Endothelial cell of umbilical vein (primary cell): ENCODE measurements around the gene PDLIM5. TPM values are rescaled to one million over a fixed set of nuclear protein-coding genes. Genes with fewer than 3 reads are reported as not detected.

Experiments used
- BruUV-seq: library from RNA; stranded (reverse); fragments of 400-500 nt; replicated peaks from 2 replicates; lab custom pipeline; 2021; lab: Mats Ljungman, UMichigan
- CTCF ChIA-PET: fragments of 300-600, 350-600 bp; sonication (Branson Sonifier 250); formaldehyde crosslinking; loops from one replicate; lab custom pipeline; 2021; ENCODE audit warnings: antibody characterized with exemption, inconsistent platforms; lab: Charles Lee
- POLR2A ChIA-PET: fragments of 300-600, 350-600 bp; sonication (Branson Sonifier 250); formaldehyde crosslinking; loops from one replicate; lab custom pipeline; 2021; ENCODE audit warnings: antibody characterized with exemption, inconsistent platforms; lab: Charles Lee
- DNase-seq: peaks from one replicate; pipeline ENCODE4 v3.0.0-alpha.2; 2011; ENCODE audit warnings: low read depth, low spot score
- FAIRE-seq: peaks from 2 replicates; lab custom pipeline; 2011; peaks lifted over from hg19 to GRCh38; lab: Jason Lieb, UNC
- H2AFZ ChIP-seq: 2 replicates; pipeline ENCODE4 v1.6.0; 2012; ENCODE audit warnings: low read depth, low read length, control low read depth, inconsistent platforms
- H3K27ac ChIP-seq: 2 replicates; pipeline ENCODE4 v1.5.1; 2011; ENCODE audit warnings: low read depth, mild to moderate bottlenecking, control low read depth, low read length, moderate library complexity; ENCODE audit not compliant: insufficient read depth
- H3K27me3 ChIP-seq, 2 experiments: 2 replicates each; pipeline versions ENCODE4 v1.6.0 to v1.6.1; 2011; ENCODE audit warnings: low read length in 2 of 2, mixed read lengths in 1 of 2; ENCODE audit not compliant: control insufficient read depth in 2 of 2, insufficient read depth in 2 of 2
- H3K36me3 ChIP-seq, 2 experiments: 2 replicates in 1 of 2; 3 replicates in 1 of 2; pipeline ENCODE4 v1.5.1; 2011; ENCODE audit warnings: low read length in 2 of 2, mild to moderate bottlenecking in 1 of 2, moderate library complexity in 1 of 2; ENCODE audit not compliant: control insufficient read depth in 2 of 2, insufficient read depth in 2 of 2; ENCODE audit errors: extremely low read depth in 1 of 2
- H3K4me1 ChIP-seq: 3 replicates; pipeline ENCODE4 v1.5.1; 2011; ENCODE audit warnings: mild to moderate bottlenecking, low read length; ENCODE audit not compliant: control insufficient read depth, insufficient read depth; ENCODE audit errors: extremely low read depth
- H3K4me2 ChIP-seq: 2 replicates; pipeline ENCODE4 v1.6.1; 2011; ENCODE audit warnings: low read length, control low read depth, mixed read lengths; ENCODE audit not compliant: insufficient read depth
- H3K4me3 ChIP-seq, 3 experiments: fragments of 200-600 bp in 1 of 3; sonication (generic), shearing (Covaris generic) in 1 of 3; replicated peaks in 1 of 3; 2 replicates each; pipeline ENCODE4 v1.5.1; 2011 to 2016; ENCODE audit warnings: control low read depth in 3 of 3, low read length in 3 of 3, mild to moderate bottlenecking in 2 of 3, inconsistent platforms in 1 of 3, low read depth in 1 of 3, moderate library complexity in 1 of 3; ENCODE audit not compliant: insufficient read depth in 1 of 3
- H3K79me2 ChIP-seq: 2 replicates; pipeline ENCODE4 v1.6.0; 2012; ENCODE audit warnings: low read length, inconsistent platforms; ENCODE audit not compliant: control insufficient read depth, insufficient read depth
- H3K9ac ChIP-seq: replicated peaks from 2 replicates; pipeline ENCODE3; 2011; ENCODE audit warnings: low read length, control low read depth; ENCODE audit not compliant: insufficient read depth; ENCODE audit errors: extremely low read depth
- H3K9me1 ChIP-seq: replicated peaks from 3 replicates; pipeline ENCODE4 v1.6.0; 2011; ENCODE audit warnings: mild to moderate bottlenecking, low read length; ENCODE audit not compliant: control insufficient read depth, insufficient read depth; ENCODE audit errors: extremely low read depth
- H3K9me3 ChIP-seq: replicated peaks from 2 replicates; pipeline ENCODE4 v1.5.1; 2012; ENCODE audit warnings: low read length, inconsistent platforms; ENCODE audit not compliant: control insufficient read depth, insufficient read depth
- H4K20me1 ChIP-seq: replicated peaks from 2 replicates; pipeline ENCODE3; 2011; ENCODE audit warnings: mild to moderate bottlenecking, low read length; ENCODE audit not compliant: control insufficient read depth, insufficient read depth; ENCODE audit errors: extremely low read depth
- EZH2 ChIP-seq: IDR thresholded peaks from 2 replicates; pipeline ENCODE4 v1.6.1; 2012; ENCODE audit warnings: borderline replicate concordance, low read depth, mild to moderate bottlenecking, moderate library complexity, low read length, inconsistent platforms; ENCODE audit not compliant: severe bottlenecking
- FOS ChIP-seq: IDR thresholded peaks from 2 replicates; pipeline ENCODE4 v1.6.1; 2011; ENCODE audit warnings: mild to moderate bottlenecking, low read length, moderate library complexity, borderline replicate concordance; ENCODE audit not compliant: insufficient read depth
- GATA2 ChIP-seq: IDR thresholded peaks from 2 replicates; pipeline ENCODE4 v1.7.0; 2011; ENCODE audit warnings: low read depth, mild to moderate bottlenecking, moderate library complexity, mixed read lengths, low read length; ENCODE audit not compliant: insufficient read length, insufficient read depth
- JUN ChIP-seq: IDR thresholded peaks from 2 replicates; pipeline ENCODE4 v1.6.1; 2011; ENCODE audit warnings: borderline replicate concordance, low read depth; ENCODE audit not compliant: insufficient read length, insufficient read depth
- MYC ChIP-seq: IDR thresholded peaks from one replicate; pipeline ENCODE4 v1.6.1; 2011; ENCODE audit warnings: mild to moderate bottlenecking, low read depth, low read length
- POLR2A ChIP-seq: IDR thresholded peaks from 2 replicates; pipeline ENCODE4 v1.6.1; 2012; ENCODE audit warnings: low read depth, mild to moderate bottlenecking, control low read depth, low read length
- POLR2AphosphoS5 ChIP-seq: IDR thresholded peaks from 2 replicates; pipeline ENCODE4 v1.6.1; 2012; ENCODE audit warnings: low read depth, mild to moderate bottlenecking, control low read depth, low read length, moderate library complexity; ENCODE audit not compliant: insufficient read depth
- dilution Hi-C: fragments of 300-500 bp; cut with MboI; formaldehyde crosslinking; loops from one replicate; pipeline ENCODE4 v1.15.0; 2019; ENCODE audit warnings: low sequenced_read_pairs; ENCODE audit not compliant: extremely low pct_ligation_motif_present
- intact Hi-C: fragments of 100-400 bp; cut with micrococcal nuclease; formaldehyde crosslinking; loops from one replicate; pipeline ENCODE4 v1.10.0; 2022
- polyA plus RNA-seq, 4 experiments: library from polyadenylated mRNA; depleted of rRNA in 3 of 4; stranded (reverse) in 3 of 4; unstranded in 1 of 4; fragments of >200 nt; gene quantifications; 2 replicates each; pipeline versions ENCODE4 v1.2.1 to v1.2.3, GENCODE V29; 2011 to 2012; ENCODE audit warnings: missing spikeins in 1 of 4
- total RNA-seq: library from RNA; stranded (reverse); gene quantifications from 2 replicates; pipeline ENCODE4 v1.2.3, GENCODE V29; 2021
- TF ChIP-seq, protein P1 (sequence below), 2 donors: IDR thresholded peaks; 1 replicate in 1 of 2; 2 replicates in 1 of 2; pipeline ENCODE4 v1.5.1; 2011; ENCODE audit warnings: low read length in 2 of 2, mild to moderate bottlenecking in 2 of 2, moderate library complexity in 2 of 2, control low read depth in 1 of 2, inconsistent platforms in 1 of 2, low read depth in 1 of 2; ENCODE audit not compliant: insufficient read depth in 1 of 2; ENCODE audit errors: extremely low read depth in 1 of 2
- TF ChIP-seq, protein P2 (sequence below): IDR thresholded peaks from 2 replicates; pipeline ENCODE4 v1.6.1; 2011; ENCODE audit not compliant: insufficient read depth, insufficient read length

The PDLIM5 gene
- total and polyA plus RNA-seq, 2 donors (not counting 3 experiments of a cell fraction or from before 2014, with no cell fraction given) = 243 to 310 TPM

DNA sequence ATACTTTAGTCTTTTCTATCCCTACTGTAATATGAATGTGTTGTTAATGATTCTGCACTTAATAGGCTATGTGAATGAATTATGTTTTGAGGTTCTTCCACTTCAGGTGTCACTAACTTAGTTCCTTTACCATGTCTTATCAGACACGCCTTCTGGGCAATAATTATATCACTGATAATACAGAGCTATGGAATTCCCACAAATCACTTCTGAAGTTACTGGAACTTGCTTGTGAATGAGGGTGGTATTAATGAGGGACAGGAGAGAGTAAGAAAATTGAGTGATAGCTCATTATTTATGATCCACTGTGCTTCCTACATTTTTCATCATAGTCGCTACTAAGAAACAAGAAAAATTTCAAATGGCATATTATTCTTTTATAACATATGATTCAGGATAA is 130.0 kb downstream of the PDLIM5 start:
- H3K4me3 ChIP-seq = no peak overlapping the region
- H3K36me3 ChIP-seq = peaks cover 5 to 17% of the 10 kb centered on the region in 2 experiments
- H3K27ac ChIP-seq = peak overlapping the region; percentile 34
- H3K79me2 ChIP-seq = peaks cover 17% of the 10 kb centered on the region
- H4K20me1 ChIP-seq = no peaks in the 10 kb centered on the region
- BruUV-seq = no TSS peak
- peak overlapping the region; percentile 9 for H3K9ac ChIP-seq
- DNase-seq = no peak
- no peaks in the 10 kb centered on the region for H3K27me3 ChIP-seq
- TF ChIP-seq, protein P1, sequence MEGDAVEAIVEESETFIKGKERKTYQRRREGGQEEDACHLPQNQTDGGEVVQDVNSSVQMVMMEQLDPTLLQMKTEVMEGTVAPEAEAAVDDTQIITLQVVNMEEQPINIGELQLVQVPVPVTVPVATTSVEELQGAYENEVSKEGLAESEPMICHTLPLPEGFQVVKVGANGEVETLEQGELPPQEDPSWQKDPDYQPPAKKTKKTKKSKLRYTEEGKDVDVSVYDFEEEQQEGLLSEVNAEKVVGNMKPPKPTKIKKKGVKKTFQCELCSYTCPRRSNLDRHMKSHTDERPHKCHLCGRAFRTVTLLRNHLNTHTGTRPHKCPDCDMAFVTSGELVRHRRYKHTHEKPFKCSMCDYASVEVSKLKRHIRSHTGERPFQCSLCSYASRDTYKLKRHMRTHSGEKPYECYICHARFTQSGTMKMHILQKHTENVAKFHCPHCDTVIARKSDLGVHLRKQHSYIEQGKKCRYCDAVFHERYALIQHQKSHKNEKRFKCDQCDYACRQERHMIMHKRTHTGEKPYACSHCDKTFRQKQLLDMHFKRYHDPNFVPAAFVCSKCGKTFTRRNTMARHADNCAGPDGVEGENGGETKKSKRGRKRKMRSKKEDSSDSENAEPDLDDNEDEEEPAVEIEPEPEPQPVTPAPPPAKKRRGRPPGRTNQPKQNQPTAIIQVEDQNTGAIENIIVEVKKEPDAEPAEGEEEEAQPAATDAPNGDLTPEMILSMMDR (IDR thresholded peaks at IDR 0.05; ENCODE audit: extremely low read depth in 1 of 2, insufficient read depth in 1 of 2, low read depth in 1 of 2, low read length in 2 of 2) = no peak
- TF ChIP-seq EZH2 (no peak), MYC (no peak), FOS (no peak), POLR2A (no peak), JUN (no peak), GATA2 (no peak), POLR2AphosphoS5 (no peak)
- TF ChIP-seq, protein P2, sequence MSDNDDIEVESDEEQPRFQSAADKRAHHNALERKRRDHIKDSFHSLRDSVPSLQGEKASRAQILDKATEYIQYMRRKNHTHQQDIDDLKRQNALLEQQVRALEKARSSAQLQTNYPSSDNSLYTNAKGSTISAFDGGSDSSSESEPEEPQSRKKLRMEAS = no peak
- H3K9me3 ChIP-seq = no peaks in the 10 kb centered on the region
- ChIA-PET CTCF (interaction anchor here (0.8 kb wide), 1 partner anchor 175 kb away, joined by 8 read pairs; no protein-coding TSS in a partner anchor), POLR2A (no interaction called here)
- H3K4me2 ChIP-seq = peak overlapping the region; percentile 8
- H3K4me1 ChIP-seq = peaks cover 18% of the 10 kb centered on the region
- no peaks in the 10 kb centered on the region for H3K9me1 ChIP-seq
- no peak for FAIRE-seq
- intact Hi-C loops = no loop called here
- H2AFZ ChIP-seq = no peak overlapping the region
- dilution Hi-C loops = no loop called here
